ENCODE measurements around the gene INKA2. TPM values are rescaled to one million over a fixed set of nuclear protein-coding genes. Genes with fewer than 3 reads are reported as not detected.

Gene INKA2
- total RNA-seq, 1 donor from 2014 or later = 20.4 TPM

DNA sequence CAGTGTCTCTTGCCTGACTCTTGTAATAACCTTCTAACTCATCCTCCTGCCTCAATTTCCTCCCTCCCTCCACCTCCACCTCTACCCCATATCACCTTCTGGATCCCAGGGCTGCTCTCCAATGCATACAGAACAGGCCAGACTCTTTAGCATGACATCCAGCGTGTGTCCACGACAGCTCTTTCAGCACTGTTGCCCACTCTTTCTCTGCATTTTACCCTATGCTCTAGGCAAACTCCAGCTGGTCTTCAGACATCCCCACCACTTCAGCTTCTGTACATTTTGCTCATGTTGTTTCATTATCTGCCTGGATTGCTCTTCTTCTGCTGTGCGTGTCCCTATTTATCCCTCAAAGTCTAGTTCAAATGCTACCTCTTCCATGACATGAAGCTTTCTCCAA is 4.8 kb downstream of the INKA2 start:
- Histone ChIP-seq H3K9ac (ENCODE audit: low read depth in 1 of 3, low read length in 3 of 3) (peak overlapping the region in 1 of 3 donors; percentile 27), H3K9me3 (ENCODE audit: control insufficient read depth in 3 of 3, low read length in 3 of 3) (no peaks in the 10 kb centered on the region), H3K27me3 (ENCODE audit: control insufficient read depth in 3 of 3, insufficient read depth in 3 of 3, low read length in 3 of 3) (no peaks in the 10 kb centered on the region), H3K4me3 (ENCODE audit: low read length in 3 of 3) (no peak overlapping the region), H3K36me3 (ENCODE audit: control insufficient read depth in 3 of 3, insufficient read depth in 3 of 3, low read length in 3 of 3) (no peaks in the 10 kb centered on the region), H3K27ac (ENCODE audit: low read depth, low read length) (peak overlapping the region; percentile 59), H3K4me1 (ENCODE audit: control insufficient read depth in 3 of 3, insufficient read depth in 3 of 3, low read length in 3 of 3) (peaks cover 74 to 95% (median 89%) of the 10 kb centered on the region in 3 donors)

DNA sequence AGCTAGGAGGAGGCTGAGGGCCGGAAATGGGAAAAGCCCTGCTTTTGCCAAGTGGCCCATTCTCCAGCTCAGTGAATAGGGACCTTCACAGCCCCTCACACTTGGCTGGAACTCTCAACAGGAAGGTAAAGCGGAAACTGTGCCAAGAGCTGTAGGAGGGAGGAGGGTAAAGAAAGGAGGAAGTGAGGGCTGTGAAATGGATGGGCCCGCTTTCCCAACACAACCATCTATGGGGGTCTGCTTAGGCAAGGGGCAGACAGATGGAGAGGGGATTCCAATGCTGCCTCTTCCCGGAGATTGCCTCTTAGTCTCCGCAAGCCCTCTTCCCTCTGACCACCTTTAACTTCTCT is 5.2 kb downstream of the INKA2 start:
- H3K36me3 ChIP-seq (ENCODE audit: control insufficient read depth in 3 of 3, insufficient read depth in 3 of 3, low read length in 3 of 3) = no peaks in the 10 kb centered on the region
- peak overlapping the region in 1 of 3 donors; percentile 22 for H3K4me3 ChIP-seq (ENCODE audit: low read length in 3 of 3)
- H3K4me1 ChIP-seq (ENCODE audit: control insufficient read depth in 3 of 3, insufficient read depth in 3 of 3, low read length in 3 of 3) = peaks cover 75 to 98% (median 92%) of the 10 kb centered on the region in 3 donors
- H3K27me3 ChIP-seq (ENCODE audit: control insufficient read depth in 3 of 3, insufficient read depth in 3 of 3, low read length in 3 of 3) = no peaks in the 10 kb centered on the region
- no peak overlapping the region for H3K9ac ChIP-seq (ENCODE audit: low read depth in 1 of 3, low read length in 3 of 3)
- peak overlapping the region; percentile 59 for H3K27ac ChIP-seq (ENCODE audit: low read depth, low read length)
- H3K9me3 ChIP-seq (ENCODE audit: control insufficient read depth in 3 of 3, low read length in 3 of 3) = no peaks in the 10 kb centered on the region

DNA sequence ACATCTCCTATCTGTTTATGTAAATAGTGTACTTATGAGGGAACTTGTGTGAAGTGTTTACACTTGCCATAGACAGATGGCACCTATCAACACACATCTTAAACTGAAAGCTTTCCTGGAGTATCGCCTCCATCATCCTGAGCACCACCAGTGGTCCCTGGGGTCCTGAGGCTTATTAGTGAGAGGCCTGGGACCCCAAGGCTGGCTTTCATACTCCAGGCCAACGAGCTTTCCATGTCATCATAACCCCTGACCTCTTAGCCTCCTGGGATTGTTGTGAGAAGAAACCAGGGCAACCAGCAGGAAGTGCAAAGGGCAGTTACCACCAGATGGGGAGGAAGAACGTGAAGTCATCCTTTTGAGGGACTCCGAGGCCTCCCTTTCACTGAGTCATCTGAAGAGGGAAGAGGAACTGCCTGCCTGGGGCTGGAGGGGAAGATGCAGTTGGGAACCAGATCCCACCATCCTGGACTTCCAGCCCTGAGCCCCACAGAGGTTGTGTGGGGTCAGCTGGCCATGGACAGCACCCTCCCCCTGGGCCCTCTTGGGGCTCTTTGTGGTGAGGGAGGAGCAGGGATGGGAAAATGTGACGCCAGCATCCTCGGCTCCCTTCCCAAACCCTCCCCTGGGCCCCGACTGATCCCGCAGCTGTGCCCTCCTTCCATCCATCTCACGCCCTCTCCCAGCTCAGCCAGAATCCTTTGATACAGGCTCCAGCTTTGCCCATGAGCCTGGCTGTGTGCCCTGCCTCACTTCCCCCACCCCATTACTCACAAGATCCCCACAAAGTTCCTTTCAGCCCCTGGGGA is 5.8 kb downstream of the INKA2 start:
- H3K27me3 ChIP-seq (ENCODE audit: control insufficient read depth in 3 of 3, insufficient read depth in 3 of 3, low read length in 3 of 3) = no peaks in the 10 kb centered on the region
- peak overlapping the region; percentile 59 for H3K27ac ChIP-seq (ENCODE audit: low read depth, low read length)
- peak overlapping the region in 1 of 3 donors; percentile 13 for H3K4me3 ChIP-seq (ENCODE audit: low read length in 3 of 3)
- no peaks in the 10 kb centered on the region for H3K9me3 ChIP-seq (ENCODE audit: control insufficient read depth in 3 of 3, low read length in 3 of 3)
- H3K9ac ChIP-seq (ENCODE audit: low read depth in 1 of 3, low read length in 3 of 3) = no peak overlapping the region
- H3K36me3 ChIP-seq (ENCODE audit: control insufficient read depth in 3 of 3, insufficient read depth in 3 of 3, low read length in 3 of 3) = no peaks in the 10 kb centered on the region
- H3K4me1 ChIP-seq (ENCODE audit: control insufficient read depth in 3 of 3, insufficient read depth in 3 of 3, low read length in 3 of 3) = peaks cover 77 to 97% (median 96%) of the 10 kb centered on the region in 3 donors

DNA sequence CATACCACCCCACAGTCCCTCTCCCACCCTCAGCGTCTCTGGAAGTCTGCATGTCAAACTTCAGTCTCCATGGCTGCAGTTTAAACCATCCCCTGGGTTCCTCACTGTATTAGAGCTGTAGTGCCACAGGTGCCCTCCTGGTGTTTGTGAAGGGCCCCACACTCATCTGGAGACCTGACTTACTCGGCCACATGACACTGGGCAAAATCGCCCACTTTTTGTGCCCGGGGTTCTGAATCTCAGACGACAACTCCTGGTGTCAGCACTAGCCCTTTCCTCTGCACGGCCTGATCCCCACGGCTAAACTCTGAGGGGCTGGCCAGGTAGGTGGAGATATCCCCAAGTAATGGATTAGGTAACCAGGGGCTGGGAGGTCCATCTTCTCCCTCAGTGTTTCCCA is 6.5 kb downstream of the INKA2 start:
- H3K9me3 ChIP-seq (ENCODE audit: control insufficient read depth in 3 of 3, low read length in 3 of 3) = no peaks in the 10 kb centered on the region
- H3K4me1 ChIP-seq (ENCODE audit: control insufficient read depth in 3 of 3, insufficient read depth in 3 of 3, low read length in 3 of 3) = peaks cover 76 to 97% (median 96%) of the 10 kb centered on the region in 3 donors
- no peak overlapping the region for H3K9ac ChIP-seq (ENCODE audit: low read depth in 1 of 3, low read length in 3 of 3)
- no peaks in the 10 kb centered on the region for H3K27me3 ChIP-seq (ENCODE audit: control insufficient read depth in 3 of 3, insufficient read depth in 3 of 3, low read length in 3 of 3)
- peaks cover 0 to under 1% (median 0%) of the 10 kb centered on the region in 3 donors for H3K36me3 ChIP-seq (ENCODE audit: control insufficient read depth in 3 of 3, insufficient read depth in 3 of 3, low read length in 3 of 3)
- peak overlapping the region; percentile 59 for H3K27ac ChIP-seq (ENCODE audit: low read depth, low read length)
- H3K4me3 ChIP-seq (ENCODE audit: low read length in 3 of 3) = no peak overlapping the region

DNA sequence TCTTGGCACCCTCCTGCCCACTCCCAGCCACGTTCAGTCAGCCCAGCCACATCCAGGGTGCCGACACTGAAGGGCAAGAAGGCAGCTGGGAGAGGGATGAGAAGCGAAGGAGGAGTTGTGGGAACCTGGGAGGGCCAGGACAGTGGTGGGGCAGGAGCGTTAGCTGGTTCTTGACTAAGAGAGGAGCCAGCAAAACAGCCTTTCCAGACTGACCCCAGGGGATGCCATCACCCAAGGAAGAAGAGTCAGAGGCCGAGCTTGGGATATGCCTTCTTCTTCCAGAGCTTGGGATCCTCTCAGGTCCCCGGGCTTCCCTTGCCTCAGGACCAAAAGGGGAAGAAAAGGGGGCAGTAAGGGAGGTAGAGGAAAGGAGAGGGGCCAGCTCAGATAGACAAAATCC is 7.2 kb downstream of the INKA2 start:
- Histone ChIP-seq H3K9ac (ENCODE audit: low read depth in 1 of 3, low read length in 3 of 3) (peak overlapping the region in 1 of 3 donors; percentile 40), H3K4me1 (ENCODE audit: control insufficient read depth in 3 of 3, insufficient read depth in 3 of 3, low read length in 3 of 3) (peaks cover 76 to 97% (median 96%) of the 10 kb centered on the region in 3 donors)

DNA sequence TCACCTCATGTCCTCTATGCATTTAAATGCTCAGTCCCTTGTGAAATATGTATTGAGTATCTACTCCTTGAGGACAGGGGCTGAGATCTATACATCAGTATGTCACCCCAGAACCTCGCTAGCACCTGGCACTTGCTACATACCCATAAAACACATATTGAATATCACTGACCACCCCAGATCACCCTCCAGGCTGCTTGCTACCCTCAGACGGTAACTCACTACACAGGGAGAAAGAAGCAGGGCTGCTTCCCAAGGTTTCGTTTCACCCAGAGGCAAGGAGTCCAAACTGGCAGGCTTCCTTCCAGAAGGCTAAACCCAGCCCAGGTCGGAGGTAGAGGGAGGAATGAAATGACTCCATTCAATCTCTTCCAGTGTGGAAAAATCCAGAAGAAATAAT is 8.5 kb downstream of the INKA2 start:
- H3K9me3 ChIP-seq (ENCODE audit: control insufficient read depth in 3 of 3, low read length in 3 of 3) = no peaks in the 10 kb centered on the region
- peak overlapping the region; percentile 62 for H3K27ac ChIP-seq (ENCODE audit: low read depth, low read length)
- H3K9ac ChIP-seq (ENCODE audit: low read depth in 1 of 3, low read length in 3 of 3) = peak overlapping the region in 2 of 3 donors; percentile 41 to 77
- H3K4me1 ChIP-seq (ENCODE audit: control insufficient read depth in 3 of 3, insufficient read depth in 3 of 3, low read length in 3 of 3) = peaks cover 73 to 97% (median 95%) of the 10 kb centered on the region in 3 donors
- no peaks in the 10 kb centered on the region for H3K27me3 ChIP-seq (ENCODE audit: control insufficient read depth in 3 of 3, insufficient read depth in 3 of 3, low read length in 3 of 3)
- no peak overlapping the region for H3K4me3 ChIP-seq (ENCODE audit: low read length in 3 of 3)
- H3K36me3 ChIP-seq (ENCODE audit: control insufficient read depth in 3 of 3, insufficient read depth in 3 of 3, low read length in 3 of 3) = peaks cover 0 to 7% (median 0%) of the 10 kb centered on the region in 3 donors

More for the DNA sequence above, 7.2 kb downstream of the INKA2 start:
- Histone ChIP-seq H3K27ac (ENCODE audit: low read depth, low read length) (no peak overlapping the region), H3K4me3 (ENCODE audit: low read length in 3 of 3) (no peak overlapping the region), H3K27me3 (ENCODE audit: control insufficient read depth in 3 of 3, insufficient read depth in 3 of 3, low read length in 3 of 3) (no peaks in the 10 kb centered on the region), H3K9me3 (ENCODE audit: control insufficient read depth in 3 of 3, low read length in 3 of 3) (no peaks in the 10 kb centered on the region), H3K36me3 (ENCODE audit: control insufficient read depth in 3 of 3, insufficient read depth in 3 of 3, low read length in 3 of 3) (peaks cover 0 to 7% (median 0%) of the 10 kb centered on the region in 3 donors)

DNA sequence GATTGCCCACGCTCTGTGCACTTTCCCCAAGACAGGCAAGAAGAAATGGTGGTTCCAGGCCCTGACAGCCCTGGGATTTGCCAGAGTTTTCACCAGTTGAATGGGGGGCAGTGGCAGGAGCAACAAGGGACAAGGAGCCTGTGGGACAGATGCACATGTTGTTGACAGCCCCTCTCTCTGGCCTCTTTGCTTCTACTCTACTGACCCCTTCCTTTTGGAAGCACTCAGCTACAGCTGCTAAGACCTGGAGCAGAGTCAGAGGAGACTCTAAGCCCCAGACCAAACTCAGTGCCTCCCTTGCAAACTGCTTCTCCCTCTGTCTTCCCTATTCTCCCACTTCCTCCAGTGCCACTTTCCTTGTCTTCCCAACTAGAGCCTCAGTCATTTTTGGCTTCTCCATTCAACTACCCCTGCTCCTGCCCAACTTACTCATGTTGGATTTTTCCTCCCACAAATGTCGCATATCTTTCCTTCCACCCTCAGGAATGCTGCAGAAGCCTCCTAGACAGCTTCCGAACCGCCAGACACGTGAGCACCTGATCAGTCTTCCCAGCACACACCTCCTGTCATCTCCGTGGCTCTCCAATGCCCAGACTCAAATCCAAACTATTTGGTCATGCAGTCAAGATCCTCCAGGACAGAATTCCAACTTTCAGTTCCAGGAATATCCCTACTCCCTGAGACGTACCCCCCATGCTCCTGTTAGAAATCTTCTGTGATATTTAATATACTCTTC is 9.1 kb downstream of the INKA2 start:
- peak overlapping the region; percentile 5 to 77 (median 60) for H3K9ac ChIP-seq (ENCODE audit: low read depth in 1 of 3, low read length in 3 of 3)
- H3K27me3 ChIP-seq (ENCODE audit: control insufficient read depth in 3 of 3, insufficient read depth in 3 of 3, low read length in 3 of 3) = no peaks in the 10 kb centered on the region
- peak overlapping the region in 2 of 3 donors; percentile 35 to 38 for H3K4me3 ChIP-seq (ENCODE audit: low read length in 3 of 3)
- H3K4me1 ChIP-seq (ENCODE audit: control insufficient read depth in 3 of 3, insufficient read depth in 3 of 3, low read length in 3 of 3) = peaks cover 77 to 97% (median 94%) of the 10 kb centered on the region in 3 donors
- peaks cover 0 to 7% (median 0%) of the 10 kb centered on the region in 3 donors for H3K36me3 ChIP-seq (ENCODE audit: control insufficient read depth in 3 of 3, insufficient read depth in 3 of 3, low read length in 3 of 3)
- H3K9me3 ChIP-seq (ENCODE audit: control insufficient read depth in 3 of 3, low read length in 3 of 3) = no peaks in the 10 kb centered on the region
- peak overlapping the region; percentile 62 for H3K27ac ChIP-seq (ENCODE audit: low read depth, low read length)

DNA sequence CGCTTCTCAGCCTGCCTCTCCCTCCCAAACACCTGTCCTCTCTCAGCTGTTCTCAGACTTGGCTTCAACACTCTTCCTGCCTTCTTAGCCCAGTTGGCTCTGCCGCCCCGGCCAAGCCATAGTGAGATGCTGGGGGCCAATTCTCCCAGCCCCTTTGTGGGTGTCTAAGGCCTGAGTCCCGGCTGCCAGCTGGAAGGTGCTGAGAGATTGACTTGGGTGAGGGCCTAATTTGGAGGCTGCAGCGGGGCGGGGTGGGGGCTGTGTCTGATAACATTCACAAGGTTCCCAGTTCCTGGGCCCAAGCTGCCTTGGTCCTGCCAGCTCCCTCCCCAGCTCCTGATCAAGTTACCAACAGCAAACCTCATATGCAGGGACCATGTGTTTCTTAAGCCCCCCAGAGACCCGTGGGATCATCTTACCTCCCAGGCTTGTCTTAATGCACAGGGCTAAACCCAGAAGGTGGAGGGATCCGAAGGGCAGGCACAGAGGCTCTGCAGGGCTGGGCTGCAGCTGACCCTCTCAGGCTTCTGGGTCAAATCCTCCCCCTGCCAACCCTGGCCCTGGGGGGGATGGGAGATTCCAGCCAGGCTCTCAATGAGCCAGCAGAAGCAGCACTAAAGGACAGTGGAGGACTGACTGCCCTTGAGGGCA is 9.8 kb downstream of the INKA2 start:
- H3K9ac ChIP-seq (ENCODE audit: low read depth in 1 of 3, low read length in 3 of 3) = peak overlapping the region; percentile 26 to 77 (median 60)
- no peaks in the 10 kb centered on the region for H3K27me3 ChIP-seq (ENCODE audit: control insufficient read depth in 3 of 3, insufficient read depth in 3 of 3, low read length in 3 of 3)
- peaks cover 80 to 97% (median 94%) of the 10 kb centered on the region in 3 donors for H3K4me1 ChIP-seq (ENCODE audit: control insufficient read depth in 3 of 3, insufficient read depth in 3 of 3, low read length in 3 of 3)
- no peaks in the 10 kb centered on the region for H3K9me3 ChIP-seq (ENCODE audit: control insufficient read depth in 3 of 3, low read length in 3 of 3)
- H3K4me3 ChIP-seq (ENCODE audit: low read length in 3 of 3) = peak overlapping the region in 2 of 3 donors; percentile 6 to 35
- H3K27ac ChIP-seq (ENCODE audit: low read depth, low read length) = peak overlapping the region; percentile 62
- H3K36me3 ChIP-seq (ENCODE audit: control insufficient read depth in 3 of 3, insufficient read depth in 3 of 3, low read length in 3 of 3) = peaks cover 0 to 7% (median 0%) of the 10 kb centered on the region in 3 donors

DNA sequence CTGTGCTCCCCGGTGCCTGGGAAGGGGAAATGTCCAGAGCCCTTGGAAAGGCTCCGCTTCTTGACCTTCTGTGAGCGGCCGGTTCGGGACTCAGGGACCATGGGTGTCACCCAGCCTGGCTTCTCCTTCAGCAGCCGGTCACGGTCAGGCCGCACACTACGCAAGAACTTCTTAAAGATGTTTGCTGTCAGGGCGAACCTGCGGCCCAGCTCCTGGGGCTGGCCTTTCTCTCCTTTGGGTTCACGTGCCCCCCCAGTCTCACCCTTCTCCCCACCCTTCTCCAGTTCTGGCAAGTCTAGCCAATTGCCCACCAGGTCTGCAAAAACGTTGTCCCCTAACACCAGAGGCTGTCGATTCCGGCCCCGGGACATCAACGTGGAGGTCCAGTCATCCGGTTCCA is 12.1 kb downstream of the INKA2 start:
- H3K27me3 ChIP-seq (ENCODE audit: control insufficient read depth in 3 of 3, insufficient read depth in 3 of 3, low read length in 3 of 3) = no peaks in the 10 kb centered on the region
- no peak overlapping the region for H3K27ac ChIP-seq (ENCODE audit: low read depth, low read length)
- H3K4me1 ChIP-seq (ENCODE audit: control insufficient read depth in 3 of 3, insufficient read depth in 3 of 3, low read length in 3 of 3) = peaks cover 72 to 97% (median 78%) of the 10 kb centered on the region in 3 donors

More for the DNA sequence above, 12.1 kb downstream of the INKA2 start:
- H3K4me3 ChIP-seq (ENCODE audit: low read length in 3 of 3) = no peak overlapping the region
- peaks cover 0 to 7% (median 0%) of the 10 kb centered on the region in 3 donors for H3K36me3 ChIP-seq (ENCODE audit: control insufficient read depth in 3 of 3, insufficient read depth in 3 of 3, low read length in 3 of 3)
- H3K9me3 ChIP-seq (ENCODE audit: control insufficient read depth in 3 of 3, low read length in 3 of 3) = no peaks in the 10 kb centered on the region
- no peak overlapping the region for H3K9ac ChIP-seq (ENCODE audit: low read depth in 1 of 3, low read length in 3 of 3)

Measured in skeletal muscle tissue (tissue), 4 donors.